K562 (cell line): ENCODE results near the gene CCDC85B. TPM values are rescaled to one million over a fixed set of nuclear protein-coding genes. Genes with fewer than 3 reads are reported as not detected.

Experiments used
- ATAC-seq: fragments of 200-7000 bp; cut with Tn5 transposase; 3 replicates; pipeline ENCODE4 v1.9.1; 2020; ENCODE audit warnings: moderate library complexity
- BruUV-seq: library from RNA; stranded (reverse); fragments of 400-500 nt; replicated peaks from 2 replicates; lab custom pipeline; 2021; lab: Mats Ljungman, UMichigan
- CTCF ChIA-PET: fragments of 300-600 bp; formaldehyde crosslinking; extraction: SDS; loops from one replicate; lab custom pipeline; 2021; ENCODE audit warnings: low intra/inter-chr PET ratio; lab: Yijun Ruan, JAX
- POLR2A ChIA-PET: fragments of 300-600, 350-650 bp; sonication (Branson Sonifier 250); formaldehyde crosslinking; extraction: SDS; loops from one replicate; lab custom pipeline; 2021; ENCODE audit warnings: antibody characterized with exemption, inconsistent platforms; lab: Yijun Ruan, JAX
- DNase-seq, 4 experiments: peaks; one replicate each; pipeline versions ENCODE4 v3.0.0 to v3.0.0-alpha.2; 2011 to 2018; ENCODE audit warnings: low spot score in 3 of 4, mixed read lengths in 3 of 4; ENCODE audit errors: extremely low read depth in 1 of 4
- FAIRE-seq: peaks from 2 replicates; lab custom pipeline; 2011; peaks lifted over from hg19 to GRCh38; lab: Jason Lieb, UNC
- H2AFZ ChIP-seq: 2 replicates; pipeline ENCODE4 v1.6.0; 2011; ENCODE audit warnings: low read depth, low read length, control low read depth, inconsistent platforms
- H3K27ac ChIP-seq: fragments of 200-600 bp; 3 replicates; pipeline ENCODE4 v1.8.0; 2011; ENCODE audit warnings: low read depth, mild to moderate bottlenecking, control low read depth, inconsistent platforms, low read length, moderate library complexity, mixed read lengths; ENCODE audit errors: extremely low read depth
- H3K27me3 ChIP-seq, 2 experiments: fragments of 300-600 bp in 1 of 2; 2 replicates in 1 of 2; 3 replicates in 1 of 2; pipeline versions ENCODE4 v1.6.0 to v1.8.0; 2011; ENCODE audit warnings: inconsistent platforms in 2 of 2, low read length in 2 of 2, mild to moderate bottlenecking in 1 of 2, mixed read lengths in 1 of 2, moderate library complexity in 1 of 2; ENCODE audit not compliant: control insufficient read depth in 2 of 2, insufficient read depth in 2 of 2
- H3K36me3 ChIP-seq: fragments of 300-600 bp; 3 replicates; pipeline ENCODE4 v1.8.0; 2011; ENCODE audit warnings: mild to moderate bottlenecking, low read length, inconsistent platforms; ENCODE audit not compliant: control insufficient read depth, insufficient read depth
- H3K4me1 ChIP-seq, 2 experiments: fragments of 200-600 bp in 1 of 2; replicated peaks in 1 of 2; 2 replicates in 1 of 2; 3 replicates in 1 of 2; pipeline versions ENCODE4 v1.5.1 to v1.8.0; 2011; ENCODE audit warnings: inconsistent platforms in 2 of 2, low read length in 2 of 2, mild to moderate bottlenecking in 1 of 2, mixed read lengths in 1 of 2, moderate library complexity in 1 of 2; ENCODE audit not compliant: control insufficient read depth in 2 of 2, insufficient read depth in 2 of 2
- H3K4me2 ChIP-seq: 2 replicates; pipeline ENCODE4 v1.6.1; 2011; ENCODE audit warnings: low read length, control low read depth, inconsistent platforms, mixed read lengths; ENCODE audit not compliant: insufficient read depth
- H3K4me3 ChIP-seq: fragments of 200-600 bp; sonication (generic), shearing (Covaris generic); 2 replicates; pipeline ENCODE4 v1.5.1; 2016; ENCODE audit warnings: control low read depth, inconsistent platforms
- H3K79me2 ChIP-seq: fragments of 200-600 bp; 3 replicates; pipeline ENCODE4 v1.8.0; 2011; ENCODE audit warnings: low read length, inconsistent platforms; ENCODE audit not compliant: control insufficient read depth, insufficient read depth
- H3K9ac ChIP-seq, 2 experiments: 2 replicates each; pipeline versions ENCODE4 v1.6.0 to v1.6.1; 2011; ENCODE audit warnings: low read depth in 2 of 2, low read length in 2 of 2, control low read depth in 1 of 2, inconsistent platforms in 1 of 2, mild to moderate bottlenecking in 1 of 2, mixed read lengths in 1 of 2; ENCODE audit not compliant: insufficient read depth in 1 of 2
- H3K9me1 ChIP-seq: one replicate; pipeline ENCODE4 v1.6.0; 2011; ENCODE audit warnings: inconsistent platforms, mild to moderate bottlenecking, low read length, moderate library complexity; ENCODE audit not compliant: control insufficient read depth, insufficient read depth
- H3K9me3 ChIP-seq: replicated peaks from 2 replicates; pipeline ENCODE4 v1.5.1; 2011; ENCODE audit warnings: low read depth, low read length, inconsistent platforms; ENCODE audit not compliant: control insufficient read depth, insufficient read depth
- H4K20me1 ChIP-seq: replicated peaks from 2 replicates; pipeline ENCODE4 v1.6.1; 2011; ENCODE audit warnings: low read length, inconsistent platforms, mixed read lengths; ENCODE audit not compliant: control insufficient read depth, insufficient read depth
- CAMTA2 ChIP-seq: fragments of 250-450 bp; sonication (Bioruptor Pico); conservative IDR thresholded peaks from 2 replicates; pipeline ENCODE4 v1.5.1; 2022
- CHCHD3 ChIP-seq: fragments of 250-450 bp; sonication (Bioruptor Pico); IDR thresholded peaks from 2 replicates; pipeline ENCODE4 v2.1.2; 2022; ENCODE audit warnings: mild to moderate bottlenecking
- EGR1 ChIP-seq: fragments of 450-650 bp; conservative IDR thresholded peaks from 2 replicates; pipeline ENCODE4 v1.6.1; 2017; ENCODE audit warnings: mild to moderate bottlenecking
- FOXJ2 ChIP-seq: fragments of 200-800 bp; sonication (Bioruptor generic); IDR thresholded peaks from 2 replicates; pipeline ENCODE4 v1.6.1; 2016; ENCODE audit warnings: missing genetic modification characterization, missing compliant biosample characterization
- HEY1 ChIP-seq: fragments of 250-450 bp; sonication (Bioruptor Pico); IDR thresholded peaks from 2 replicates; pipeline ENCODE4 v1.5.0; 2020; ENCODE audit warnings: mild to moderate bottlenecking, moderate library complexity, borderline replicate concordance
- MEF2D ChIP-seq: conservative IDR thresholded peaks from 2 replicates; pipeline ENCODE4 v1.6.1; 2016; ENCODE audit warnings: low read depth, missing genetic modification characterization, missing compliant biosample characterization
- MYBL2 ChIP-seq, 2 experiments: fragments of 450-650 bp in 1 of 2; sonication (generic) in 1 of 2; formaldehyde crosslinking in 1 of 2; IDR thresholded peaks; 2 replicates each; pipeline versions ENCODE4 v1.6.1 to v1.8.1; 2017 to 2022; ENCODE audit warnings: borderline replicate concordance in 1 of 2, inconsistent platforms in 1 of 2, low read depth in 1 of 2, mild to moderate bottlenecking in 1 of 2, missing genetic modification reagents in 1 of 2, moderate library complexity in 1 of 2
- NR2F6 ChIP-seq: fragments of 450-650 bp; formaldehyde crosslinking; IDR thresholded peaks from 2 replicates; pipeline ENCODE4 v1.4.0; 2020; ENCODE audit warnings: mild to moderate bottlenecking
- POLR2AphosphoS5 ChIP-seq: IDR thresholded peaks from 2 replicates; pipeline ENCODE4 v1.6.1; 2011; ENCODE audit warnings: mild to moderate bottlenecking, low read depth, low read length, moderate library complexity; ENCODE audit not compliant: control insufficient read depth, insufficient read depth
- SREBF1 ChIP-seq: fragments of 150-350 bp; IDR thresholded peaks from 2 replicates; pipeline ENCODE4 v1.6.1; 2014; ENCODE audit warnings: antibody characterized with exemption, low read depth, low read length, borderline replicate concordance
- TOE1 ChIP-seq, 2 experiments: fragments of 450-650 bp in 1 of 2; sonication (generic) in 1 of 2; formaldehyde crosslinking in 1 of 2; IDR thresholded peaks; 2 replicates each; pipeline versions ENCODE4 v1.7.1 to v1.8.0; 2016 to 2022; ENCODE audit warnings: borderline replicate concordance in 2 of 2, mild to moderate bottlenecking in 2 of 2, antibody characterized with exemption in 1 of 2, inconsistent platforms in 1 of 2, low read depth in 1 of 2, missing genetic modification reagents in 1 of 2, moderate library complexity in 1 of 2
- XRCC5 ChIP-seq: fragments of 200-400 bp; formaldehyde crosslinking; IDR thresholded peaks from 2 replicates; pipeline ENCODE4 v1.6.1; 2017; ENCODE audit warnings: low read depth, mild to moderate bottlenecking, low read length
- ZNF431 ChIP-seq: sonication (generic); formaldehyde crosslinking; IDR thresholded peaks from 2 replicates; pipeline ENCODE4 v1.8.0; 2022; ENCODE audit warnings: mild to moderate bottlenecking, missing genetic modification reagents
- WGBS: fragments of 100-300 bp; shearing (Covaris generic); methylation state at CpG from one replicate; pipeline ENCODE4 v1.1.6; 2016; ENCODE audit warnings: low coverage, mixed read lengths; ENCODE audit not compliant: insufficient coverage; ENCODE audit errors: missing lambda C conversion rate; 5-methylcytosine and 5-hydroxymethylcytosine counted together
- in situ Hi-C: fragments of 300-500 bp; cut with MboI; formaldehyde crosslinking; loops from 4 replicates; pipeline ENCODE4 v1.15.0; 2018; ENCODE audit warnings: inconsistent platforms, mixed read lengths
- intact Hi-C: fragments of 100-400 bp; cut with micrococcal nuclease; formaldehyde crosslinking; loops from 2 replicates; pipeline ENCODE4 v1.14.2; 2022
- polyA plus RNA-seq, 8 experiments: library from polyadenylated mRNA; depleted of rRNA in 4 of 8; stranded (reverse) in 5 of 8; unstranded in 3 of 8; fragments of >200 nt; fragmentation: Nextera tagmentation in 2 of 8; fragmentation: Illumina TruSeq in 1 of 8; extraction: Ambion mirVana in 2 of 8; extraction: Trizol in 1 of 8; gene quantifications; 2 replicates each; pipeline versions ENCODE4 v1.2.1 to v1.2.3, GENCODE V29; 2011 to 2014; ENCODE audit warnings: inconsistent platforms in 1 of 8, missing spikeins in 1 of 8
- total RNA-seq, 7 experiments: library from RNA; depleted of rRNA in 6 of 7; stranded (reverse); fragments of >200 nt in 6 of 7; fragmentation: Illumina TruSeq in 2 of 7; extraction: Trizol in 2 of 7; gene quantifications; 2 replicates each; pipeline versions ENCODE4 v1.2.1 to v1.2.3, GENCODE V29; 2011 to 2021; ENCODE audit warnings: low replicate concordance in 1 of 7
- TF ChIP-seq, protein P1 (sequence below): fragments of 450-650 bp; formaldehyde crosslinking; IDR thresholded peaks from 2 replicates; pipeline ENCODE4 v1.4.0; 2022; ENCODE audit warnings: missing genetic modification characterization
- TF ChIP-seq, protein P2 (sequence below): fragments of 450-650 bp; formaldehyde crosslinking; IDR thresholded peaks from 2 replicates; pipeline ENCODE4 v1.4.0; 2020; ENCODE audit warnings: mild to moderate bottlenecking, moderate library complexity

Gene CCDC85B
- total and polyA plus RNA-seq, 9 of the 15 experiments (the other 6 are each of a cell fraction or from before 2014, with no cell fraction given) = 0.14 to 138 (median 6.2) TPM

DNA sequence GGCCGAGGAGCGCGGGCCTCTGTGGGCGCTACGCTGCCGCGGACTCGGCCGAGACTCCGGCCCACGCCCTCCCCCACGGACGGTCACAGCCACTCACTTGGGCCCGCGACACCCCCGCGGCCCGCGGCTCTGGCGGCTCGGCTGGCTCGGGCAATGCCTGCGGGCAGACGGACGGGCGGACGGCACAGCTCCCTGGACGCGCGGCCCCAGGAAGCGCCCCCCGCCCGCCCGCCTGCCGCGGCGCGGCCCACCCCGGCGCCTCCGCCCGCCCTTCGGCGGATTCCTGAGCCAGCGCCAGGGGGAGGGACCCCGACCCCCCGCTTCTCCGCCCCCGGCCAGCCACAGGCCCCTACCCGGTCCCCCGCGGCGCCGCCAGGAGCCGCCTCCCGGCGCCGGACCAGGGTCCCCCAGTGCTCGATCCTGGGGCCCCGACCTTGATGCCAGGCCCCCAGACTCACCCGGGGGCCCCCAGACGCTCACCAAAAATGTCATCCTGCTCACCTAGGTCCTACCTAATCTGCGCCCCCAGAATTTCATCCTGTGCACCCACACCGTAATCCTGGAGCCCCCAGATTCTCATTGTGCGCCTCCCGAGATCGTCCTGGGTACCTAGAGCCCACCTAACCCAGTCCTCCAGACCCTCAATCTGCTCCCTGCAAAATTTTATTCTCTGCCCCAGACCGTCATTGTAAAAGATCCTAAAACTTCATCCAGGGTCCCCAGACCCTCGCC, 17.7 kb upstream of the CCDC85B start, which contains the start of gene EFEMP2 (continued):
- TF ChIP-seq TOE1 (IDR thresholded peaks at IDR 0.05; ENCODE audit: borderline replicate concordance) (no peak), TOE1 (CRISPR knock-in tag; IDR thresholded peaks at IDR 0.05; ENCODE audit: borderline replicate concordance, low read depth) (no peak)

DNA sequence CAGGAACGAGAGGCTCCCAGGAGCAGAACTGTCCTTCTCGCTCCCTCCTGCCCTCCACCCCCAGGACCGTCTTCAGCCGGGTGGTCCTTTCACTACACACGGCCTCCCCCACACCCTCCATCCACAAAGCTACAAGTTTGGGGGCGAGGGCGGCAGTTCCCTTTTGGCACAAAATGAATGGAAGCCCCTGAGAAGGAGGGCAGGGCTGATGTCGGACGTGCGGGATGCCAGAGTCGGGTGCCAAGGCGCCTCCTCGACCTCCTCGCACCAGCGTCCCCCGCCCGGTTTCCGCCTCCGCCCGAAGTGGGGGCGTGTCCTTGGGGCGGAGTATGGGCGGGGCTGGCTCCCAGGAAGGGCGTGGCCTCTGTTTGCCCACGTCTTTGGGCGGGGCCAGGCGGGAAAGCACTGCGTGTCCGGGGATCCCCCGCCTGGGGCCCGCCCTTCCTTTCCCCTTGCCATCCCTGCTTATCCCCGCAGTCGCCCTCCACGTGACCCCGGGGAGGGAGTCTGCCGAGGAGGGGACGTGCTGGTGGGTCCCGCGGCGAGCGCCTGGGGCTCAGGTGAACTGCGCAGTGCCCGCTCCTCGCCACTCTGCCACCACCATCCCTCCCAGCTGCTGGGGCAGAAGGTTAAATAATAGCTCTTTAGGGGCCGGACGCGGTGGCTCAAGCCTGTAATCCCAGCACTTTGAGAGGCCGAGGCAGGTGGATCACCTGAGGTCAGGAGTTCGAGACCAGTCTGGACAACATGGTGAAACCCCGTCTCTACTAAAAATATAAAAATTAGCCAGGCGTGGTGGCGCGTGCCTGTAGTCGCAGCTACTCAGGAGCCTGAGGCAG, 16.9 kb upstream of the CCDC85B start:
- intact Hi-C loops = no loop called here
- 10% methylated on average over 43 of the region's 54 CpGs for WGBS
- H3K4me3 ChIP-seq = peak overlapping the region; percentile 46
- peak; percentile 92 to 98 (median 97) for DNase-seq
- ChIA-PET POLR2A (interaction anchor here (0.5 to 1.4 kb wide), 14 partner anchors 8 to 450 kb away, joined by 3 to 13 read pairs (median 4); partner anchors contain the start of genes CCDC85B, FIBP, FOSL1 and MUS81), CTCF (no interaction called here)
- H3K9me1 ChIP-seq = no peaks in the 10 kb centered on the region
- peak overlapping the region; percentile 73 for H3K27ac ChIP-seq
- peak overlapping the region; percentile 97 for H3K4me2 ChIP-seq
- peak; percentile 91 for FAIRE-seq
- no peaks in the 10 kb centered on the region for H3K79me2 ChIP-seq
- no peaks in the 10 kb centered on the region for H4K20me1 ChIP-seq
- peaks cover 11 to 42% of the 10 kb centered on the region in 2 experiments for H3K4me1 ChIP-seq
- BruUV-seq = TSS peak; percentile 87
- H3K27me3 ChIP-seq = no peaks in the 10 kb centered on the region
- peak overlapping the region; percentile 59 to 92 for H3K9ac ChIP-seq
- no peaks in the 10 kb centered on the region for H3K9me3 ChIP-seq
- peak; percentile 86 for ATAC-seq
- H2AFZ ChIP-seq = peak overlapping the region; percentile 97
- no peaks in the 10 kb centered on the region for H3K36me3 ChIP-seq
- in situ Hi-C loops = no loop called here
- no peak for TF ChIP-seq FOXJ2 (tag)
- TF ChIP-seq, protein P1, sequence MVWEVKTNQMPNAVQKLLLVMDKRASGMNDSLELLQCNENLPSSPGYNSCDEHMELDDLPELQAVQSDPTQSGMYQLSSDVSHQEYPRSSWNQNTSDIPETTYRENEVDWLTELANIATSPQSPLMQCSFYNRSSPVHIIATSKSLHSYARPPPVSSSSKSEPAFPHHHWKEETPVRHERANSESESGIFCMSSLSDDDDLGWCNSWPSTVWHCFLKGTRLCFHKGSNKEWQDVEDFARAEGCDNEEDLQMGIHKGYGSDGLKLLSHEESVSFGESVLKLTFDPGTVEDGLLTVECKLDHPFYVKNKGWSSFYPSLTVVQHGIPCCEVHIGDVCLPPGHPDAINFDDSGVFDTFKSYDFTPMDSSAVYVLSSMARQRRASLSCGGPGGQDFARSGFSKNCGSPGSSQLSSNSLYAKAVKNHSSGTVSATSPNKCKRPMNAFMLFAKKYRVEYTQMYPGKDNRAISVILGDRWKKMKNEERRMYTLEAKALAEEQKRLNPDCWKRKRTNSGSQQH (CRISPR knock-in tag) = no peak
- TF ChIP-seq, protein P2, sequence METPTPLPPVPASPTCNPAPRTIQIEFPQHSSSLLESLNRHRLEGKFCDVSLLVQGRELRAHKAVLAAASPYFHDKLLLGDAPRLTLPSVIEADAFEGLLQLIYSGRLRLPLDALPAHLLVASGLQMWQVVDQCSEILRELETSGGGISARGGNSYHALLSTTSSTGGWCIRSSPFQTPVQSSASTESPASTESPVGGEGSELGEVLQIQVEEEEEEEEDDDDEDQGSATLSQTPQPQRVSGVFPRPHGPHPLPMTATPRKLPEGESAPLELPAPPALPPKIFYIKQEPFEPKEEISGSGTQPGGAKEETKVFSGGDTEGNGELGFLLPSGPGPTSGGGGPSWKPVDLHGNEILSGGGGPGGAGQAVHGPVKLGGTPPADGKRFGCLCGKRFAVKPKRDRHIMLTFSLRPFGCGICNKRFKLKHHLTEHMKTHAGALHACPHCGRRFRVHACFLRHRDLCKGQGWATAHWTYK (CRISPR knock-in tag) = no peak
- no peak for TF ChIP-seq SREBF1
- TF ChIP-seq MYBL2 (IDR thresholded peaks at IDR 0.05; ENCODE audit: low read depth) = no peak
- no peak for TF ChIP-seq MYBL2 (CRISPR knock-in tag; IDR thresholded peaks at IDR 0.05; ENCODE audit: borderline replicate concordance)
- no peak for TF ChIP-seq MEF2D (tag)
- TF ChIP-seq ZNF431 (CRISPR knock-in tag) = no peak
- TF ChIP-seq CHCHD3 = no peak
- peak; percentile 90 for TF ChIP-seq EGR1
- TF ChIP-seq CAMTA2 = no peak
- no peak for TF ChIP-seq HEY1
- no peak for TF ChIP-seq NR2F6 (CRISPR knock-in tag)
- no peak for TF ChIP-seq POLR2AphosphoS5
- TF ChIP-seq XRCC5 = no peak
